Cardiac muscle cell (in vitro differentiated cells and primary cell): ENCODE measurements around the gene TGFBR2. TPM values are rescaled to one million over a fixed set of nuclear protein-coding genes. Genes with fewer than 3 reads are reported as not detected.

Experiments
- DNase-seq, 2 donors: peaks; one replicate each; pipeline versions ENCODE4 v3.0.0 to v3.0.0-alpha.2; 2010 to 2017; ENCODE audit warnings: low read depth in 1 of 2, low spot score in 1 of 2
- H3K27ac ChIP-seq: fragments of 200-600 bp; sonication (generic); 2 replicates; pipeline ENCODE4 v1.5.1; 2016
- H3K27me3 ChIP-seq: fragments of 200-600 bp; sonication (generic); 2 replicates; pipeline ENCODE4 v1.6.0; 2016; ENCODE audit warnings: control low read depth
- H3K36me3 ChIP-seq: fragments of 200-600 bp; sonication (generic); 2 replicates; pipeline ENCODE4 v1.5.1; 2016; ENCODE audit warnings: control low read depth
- H3K4me1 ChIP-seq: fragments of 200-600 bp; sonication (generic); 2 replicates; pipeline ENCODE4 v1.8.1; 2017; ENCODE audit warnings: low read depth, mild to moderate bottlenecking, mixed run types
- H3K4me3 ChIP-seq: fragments of 200-600 bp; sonication (generic); 2 replicates; pipeline ENCODE4 v1.5.1; 2016; ENCODE audit warnings: mild to moderate bottlenecking
- H3K9me3 ChIP-seq: fragments of 200-600 bp; sonication (generic); 2 replicates; pipeline ENCODE4 v1.5.1; 2017; ENCODE audit warnings: low read depth, mild to moderate bottlenecking, control low read depth
- CTCF ChIP-seq: IDR thresholded peaks from 2 replicates; pipeline ENCODE4 v1.5.1; 2012; ENCODE audit warnings: low read depth, mild to moderate bottlenecking, low read length
- polyA plus RNA-seq: library from polyadenylated mRNA; unstranded; fragments of >200 nt; fragmentation: Nextera tagmentation; extraction: Ambion mirVana; gene quantifications from 2 replicates; pipeline ENCODE4 v1.2.1, GENCODE V29; 2016
- total RNA-seq: library from RNA; depleted of rRNA; stranded (reverse); fragments of >200 nt; gene quantifications from 2 replicates; pipeline ENCODE4 v1.2.3, GENCODE V29; 2016

The TGFBR2 gene
- total and polyA plus RNA-seq, 2 experiments from 2014 or later: 7.0 to 11.2 TPM

GRCh38 chr3:30711867-30712266 lies 105.5 kb downstream of the TGFBR2 start:
- Histone ChIP-seq H3K27ac (no peak overlapping the region), H3K9me3 (no peaks in the 10 kb centered on the region), H3K4me1 (no peaks in the 10 kb centered on the region), H3K36me3 (no peaks in the 10 kb centered on the region), H3K27me3 (no peaks in the 10 kb centered on the region), H3K4me3 (no peak overlapping the region)
- no peak for DNase-seq
- no peak for TF ChIP-seq CTCF

DNA sequence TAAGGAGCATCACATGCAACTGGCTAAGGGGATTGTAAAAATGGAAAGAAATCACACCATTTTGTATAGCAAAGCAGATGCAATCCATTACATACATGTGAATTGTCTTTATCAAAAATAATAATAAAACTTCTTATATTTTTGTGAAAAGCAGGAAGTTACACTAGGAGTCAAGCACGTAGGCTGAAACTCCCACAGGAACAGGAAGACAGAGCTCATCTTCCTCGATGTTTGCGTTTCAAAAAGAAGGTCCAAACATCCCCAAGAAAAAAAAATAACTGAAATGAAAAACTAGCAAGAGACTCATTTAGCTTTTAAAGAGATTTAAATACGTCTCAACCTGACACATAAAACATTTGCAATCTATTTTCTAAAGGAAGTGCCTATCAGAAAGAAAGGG lies 106.6 kb downstream of the TGFBR2 start:
- Histone ChIP-seq H3K27me3 (no peaks in the 10 kb centered on the region), H3K27ac (no peak overlapping the region), H3K36me3 (no peaks in the 10 kb centered on the region), H3K4me3 (no peak overlapping the region), H3K9me3 (no peaks in the 10 kb centered on the region), H3K4me1 (no peaks in the 10 kb centered on the region)
- no peak for TF ChIP-seq CTCF
- DNase-seq: no peak

DNA sequence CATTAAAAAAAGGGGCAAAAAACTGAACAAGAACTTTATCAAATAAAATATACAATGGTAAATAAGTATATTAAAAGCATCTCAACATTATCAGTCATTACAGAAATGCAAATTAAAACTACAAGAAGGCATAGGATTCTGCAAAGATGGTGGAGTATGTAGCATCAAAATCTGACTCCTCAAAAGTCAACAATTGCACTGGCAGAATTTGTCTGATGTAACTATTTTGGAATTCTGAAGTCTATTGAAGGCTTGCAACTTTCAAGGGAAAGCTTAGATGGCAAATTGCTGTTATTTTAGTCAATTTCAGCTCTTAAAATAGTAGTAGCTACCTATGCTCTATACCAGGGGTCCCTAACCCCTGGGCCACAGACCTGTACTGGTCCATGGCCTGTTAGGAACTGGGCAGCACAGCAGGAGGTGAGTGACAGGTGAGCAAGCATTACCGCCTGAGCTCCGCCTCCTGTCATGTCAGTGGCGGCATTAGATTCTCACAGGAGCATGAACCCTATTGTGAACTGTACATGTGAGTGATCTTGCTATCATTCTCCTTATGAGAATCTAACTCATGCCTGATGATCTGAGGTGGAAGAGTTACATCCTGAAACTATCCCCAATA lies 107.6 kb downstream of the TGFBR2 start:
- no peak for TF ChIP-seq CTCF
- Histone ChIP-seq H3K27me3 (no peaks in the 10 kb centered on the region), H3K9me3 (no peaks in the 10 kb centered on the region), H3K27ac (no peak overlapping the region), H3K36me3 (no peaks in the 10 kb centered on the region), H3K4me1 (no peaks in the 10 kb centered on the region), H3K4me3 (no peak overlapping the region)
- no peak for DNase-seq

GRCh38 chr3:30719536-30719935 lies 113.1 kb downstream of the TGFBR2 start:
- DNase-seq: no peak
- H3K9me3 ChIP-seq: no peaks in the 10 kb centered on the region
- no peaks in the 10 kb centered on the region for H3K4me1 ChIP-seq
- H3K4me3 ChIP-seq: no peak overlapping the region
- no peak overlapping the region for H3K27ac ChIP-seq
- TF ChIP-seq CTCF: no peak
- H3K27me3 ChIP-seq: no peaks in the 10 kb centered on the region
- no peaks in the 10 kb centered on the region for H3K36me3 ChIP-seq

- Histone ChIP-seq H3K4me1 (no peaks in the 10 kb centered on the region), H3K36me3 (no peaks in the 10 kb centered on the region), H3K4me3 (no peak overlapping the region), H3K27ac (no peak overlapping the region), H3K27me3 (no peaks in the 10 kb centered on the region), H3K9me3 (no peaks in the 10 kb centered on the region)
- DNase-seq: no peak
- no peak for TF ChIP-seq CTCF
Measured at GRCh38 chr3:30720586-30721313, 114.3 kb downstream of the TGFBR2 start.
